ENCODE data around the gene SUPT3H. TPM values are rescaled to one million over a fixed set of nuclear protein-coding genes. Genes with fewer than 3 reads are reported as not detected.

Gene SUPT3H
- total and polyA plus RNA-seq, 2 of the 8 experiments (the other 6 are each of a cell fraction or from before 2014, with no cell fraction given), result 18.8 to 23.0 TPM

- H3K27me3 ChIP-seq (replicated peaks in 1 of 4; ENCODE audit: control insufficient read depth in 3 of 4, extremely low read depth in 1 of 4, insufficient read depth in 3 of 4, low read length in 3 of 4), result no peaks in the 10 kb centered on the region
- no peak overlapping the region for H3K23ac ChIP-seq (ENCODE audit: insufficient read length)
- no peak overlapping the region for H3K4me3 ChIP-seq (ENCODE audit: extremely low read depth in 1 of 4, insufficient read depth in 2 of 4, low read depth in 3 of 4, low read length in 4 of 4)
- no peak overlapping the region; a peak in 1 of 7 replicates for H3K9ac ChIP-seq (replicated peaks in 1 of 4; ENCODE audit: extremely low read depth in 1 of 4, low read depth in 3 of 4, low read length in 3 of 4)
- no peak overlapping the region for H3K18ac ChIP-seq (ENCODE audit: extremely low read depth, low read length)
- H4K5ac ChIP-seq (ENCODE audit: insufficient read length, low read depth, low read length), result no peak overlapping the region
- no peak overlapping the region for H3K14ac ChIP-seq (ENCODE audit: insufficient read length)
- DNase-seq (ENCODE audit: low read depth in 1 of 2, low spot score in 2 of 2) (no peak), FAIRE-seq (no peak)
- H2AFZ ChIP-seq (ENCODE audit: low read length), result no peak overlapping the region
- H3K36me3 ChIP-seq (ENCODE audit: control insufficient read depth in 2 of 4, insufficient read depth in 4 of 4, low read length in 3 of 4), result no peaks in the 10 kb centered on the region
- POLR2A ChIA-PET (ENCODE audit: partially characterized antibody), result no interaction called here
- no peaks in the 10 kb centered on the region for H3K23me2 ChIP-seq (ENCODE audit: low read depth, low read length)
- H3K4me2 ChIP-seq (ENCODE audit: insufficient read depth in 1 of 2, low read depth in 2 of 2, low read length in 2 of 2), result no peak overlapping the region
- no peak overlapping the region for H2BK20ac ChIP-seq (ENCODE audit: low read length)
- H3K9me3 ChIP-seq (ENCODE audit: insufficient read depth in 2 of 2, low read depth in 1 of 2, low read length in 1 of 2), result no peaks in the 10 kb centered on the region
- WGBS, 2 experiments (ENCODE audit: extremely low coverage in 1 of 2, insufficient coverage in 1 of 2, insufficient read length in 1 of 2, insufficient replicate concordance in 2 of 2, low coverage in 1 of 2, low lambda C conversion rate in 2 of 2, missing lambda C conversion rate in 1 of 2), result 89% methylated on average over 2 of the region's 2 CpGs; no CpG with 5 or more reads in 1 of the 2 experiments
- H4K8ac ChIP-seq (ENCODE audit: extremely low read depth, insufficient read depth, low read length), result no peak overlapping the region
- H3K27ac ChIP-seq (ENCODE audit: low read depth, low read length), result no peak overlapping the region
- H2BK120ac ChIP-seq (replicated peaks; ENCODE audit: low read depth, low read length), result no peak overlapping the region
- no peak overlapping the region for H3K4ac ChIP-seq (replicated peaks; ENCODE audit: insufficient read length, low read depth, low read length)
- H2BK15ac ChIP-seq (ENCODE audit: low read length), result no peak overlapping the region
- H3K56ac ChIP-seq (replicated peaks; ENCODE audit: insufficient read length, low read depth, low read length), result no peak overlapping the region
- H3K79me2 ChIP-seq (ENCODE audit: control insufficient read depth in 1 of 2, insufficient read depth in 2 of 2, low read length in 2 of 2), result no peaks in the 10 kb centered on the region
- no peak overlapping the region for H2BK12ac ChIP-seq (ENCODE audit: low read depth, low read length)
- H2BK5ac ChIP-seq (ENCODE audit: low read depth, low read length), result no peak overlapping the region
- CTCF ChIA-PET (ENCODE audit: partially characterized antibody), result interaction anchor here (1.4 kb wide), 1 partner anchor 680 kb away, joined by 3 read pairs; no protein-coding TSS in a partner anchor
- peaks cover 0 to 1% of the 10 kb centered on the region in 2 experiments for H4K20me1 ChIP-seq (replicated peaks in 1 of 2; ENCODE audit: control insufficient read depth in 1 of 2, insufficient read depth in 2 of 2, low read length in 2 of 2)
- no peak overlapping the region for H2AK5ac ChIP-seq (ENCODE audit: low read depth, low read length)
- no peaks in the 10 kb centered on the region for H3K79me1 ChIP-seq (ENCODE audit: low read depth, low read length)
- H3K4me1 ChIP-seq (replicated peaks in 1 of 4; ENCODE audit: control insufficient read depth in 3 of 4, insufficient read depth in 4 of 4, low read length in 3 of 4), result no peaks in the 10 kb centered on the region
- no peak overlapping the region for H4K91ac ChIP-seq (replicated peaks; ENCODE audit: insufficient read length, low read length)
- TF ChIP-seq ATF3 (IDR thresholded peaks at IDR 0.05; ENCODE audit: insufficient read depth, low read depth, low read length) (no peak), FOSL1 (IDR thresholded peaks at IDR 0.05; ENCODE audit: insufficient read depth, low read depth, low read length) (no peak), TAF7 (optimal IDR thresholded peaks at IDR 0.05; ENCODE audit: borderline replicate concordance, low read depth, low read length) (no peak), E2F6 (IDR thresholded peaks at IDR 0.05) (no peak), POLR2AphosphoS5 (IDR thresholded peaks at IDR 0.05; ENCODE audit: low read depth, low read length) (no peak), TAF1 (IDR thresholded peaks at IDR 0.05; ENCODE audit: low read depth, low read length) (no peak), BRCA1 (IDR thresholded peaks at IDR 0.05; ENCODE audit: low read depth, low read length) (no peak), MAX (IDR thresholded peaks at IDR 0.05) (no peak), TCF12 (IDR thresholded peaks at IDR 0.05; ENCODE audit: low read depth, low read length) (no peak), ATF2 (IDR thresholded peaks at IDR 0.05; ENCODE audit: low read length) (no peak), GTF2F1 (IDR thresholded peaks at IDR 0.05; ENCODE audit: borderline replicate concordance, low read depth, low read length) (no peak)
Measured at GRCh38 chr6:45155341-45155894, 222.3 kb downstream of the SUPT3H start.
